ENCODE results near the gene FBXO24.

FBXO24 gene

DNA sequence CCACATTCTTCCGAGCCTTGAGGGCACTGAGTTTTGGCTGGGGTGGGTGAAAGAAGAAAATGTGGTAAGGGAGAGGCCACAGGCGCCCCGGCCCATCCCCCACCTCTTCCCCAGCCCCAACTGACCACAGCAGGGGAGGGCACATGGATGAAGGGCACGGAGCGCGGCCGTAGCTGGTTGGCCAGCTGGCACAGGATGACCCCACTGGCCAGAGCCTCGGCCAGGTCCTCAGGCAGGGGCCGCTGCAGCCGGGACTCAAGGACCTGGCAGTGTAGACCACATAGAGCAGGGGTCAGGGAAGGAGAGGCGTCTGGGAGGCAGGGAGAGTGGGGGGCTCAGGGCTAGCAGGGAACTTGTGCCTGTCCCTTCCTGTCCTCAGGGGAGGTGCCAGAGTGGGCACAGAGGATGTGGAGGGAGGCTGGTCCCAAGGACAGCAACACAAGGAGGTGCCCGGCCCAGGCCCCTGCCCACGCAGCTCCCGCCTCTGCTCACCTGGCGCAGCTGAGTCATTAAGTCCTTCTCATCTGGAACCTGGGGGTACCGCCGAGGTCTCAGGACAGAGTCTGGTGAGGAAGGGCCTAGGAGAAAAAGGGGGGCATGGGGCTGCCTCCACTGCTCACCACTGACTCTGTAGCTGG is 10.3 kb upstream of the FBXO24 start:
- no peak overlapping the region for H3K4me3 ChIP-seq (ENCODE audit: low read depth, low read length)
- TF ChIP-seq, protein P1, sequence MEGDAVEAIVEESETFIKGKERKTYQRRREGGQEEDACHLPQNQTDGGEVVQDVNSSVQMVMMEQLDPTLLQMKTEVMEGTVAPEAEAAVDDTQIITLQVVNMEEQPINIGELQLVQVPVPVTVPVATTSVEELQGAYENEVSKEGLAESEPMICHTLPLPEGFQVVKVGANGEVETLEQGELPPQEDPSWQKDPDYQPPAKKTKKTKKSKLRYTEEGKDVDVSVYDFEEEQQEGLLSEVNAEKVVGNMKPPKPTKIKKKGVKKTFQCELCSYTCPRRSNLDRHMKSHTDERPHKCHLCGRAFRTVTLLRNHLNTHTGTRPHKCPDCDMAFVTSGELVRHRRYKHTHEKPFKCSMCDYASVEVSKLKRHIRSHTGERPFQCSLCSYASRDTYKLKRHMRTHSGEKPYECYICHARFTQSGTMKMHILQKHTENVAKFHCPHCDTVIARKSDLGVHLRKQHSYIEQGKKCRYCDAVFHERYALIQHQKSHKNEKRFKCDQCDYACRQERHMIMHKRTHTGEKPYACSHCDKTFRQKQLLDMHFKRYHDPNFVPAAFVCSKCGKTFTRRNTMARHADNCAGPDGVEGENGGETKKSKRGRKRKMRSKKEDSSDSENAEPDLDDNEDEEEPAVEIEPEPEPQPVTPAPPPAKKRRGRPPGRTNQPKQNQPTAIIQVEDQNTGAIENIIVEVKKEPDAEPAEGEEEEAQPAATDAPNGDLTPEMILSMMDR (IDR thresholded peaks at IDR 0.05; ENCODE audit: low read depth, low read length), result no peak
- H3K9me3 ChIP-seq, result no peaks in the 10 kb centered on the region
- H3K27me3 ChIP-seq, result no peaks in the 10 kb centered on the region
- DNase-seq, result no peak
- H3K4me1 ChIP-seq, result no peaks in the 10 kb centered on the region
- peaks cover 19% of the 10 kb centered on the region for H3K36me3 ChIP-seq

DNA sequence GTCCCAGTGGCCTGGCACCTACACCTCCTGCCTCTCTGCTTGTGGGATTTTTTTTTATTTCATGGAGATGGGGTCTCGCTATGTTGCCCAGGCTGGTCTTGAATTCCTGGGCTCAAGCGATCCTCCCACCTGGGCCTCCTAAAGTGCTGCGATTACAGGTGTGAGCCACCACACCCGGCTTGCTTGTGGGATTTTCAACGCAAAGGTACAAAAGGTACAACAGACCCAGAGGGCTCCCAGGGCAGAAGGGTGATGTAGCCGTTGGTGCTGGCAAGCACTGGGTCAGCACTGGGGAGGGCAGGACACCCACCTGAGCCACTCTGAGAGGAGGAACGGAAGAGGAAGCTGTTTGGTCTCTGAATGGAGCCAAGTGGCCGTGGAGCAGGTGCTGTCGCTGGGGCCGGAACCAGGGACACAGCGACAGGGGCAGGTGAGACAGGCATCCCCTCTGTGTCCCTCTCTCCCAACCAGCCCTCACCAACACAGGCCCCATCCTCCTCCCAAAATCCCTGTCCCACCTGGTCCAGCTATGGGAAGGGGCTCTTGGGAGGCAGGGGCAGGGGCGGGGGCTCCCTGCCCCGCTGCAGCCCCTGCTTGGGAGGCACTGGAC is 9.6 kb upstream of the FBXO24 start:
- Histone ChIP-seq H3K36me3 (peaks cover 25% of the 10 kb centered on the region), H3K4me3 (ENCODE audit: low read depth, low read length) (no peak overlapping the region), H3K27me3 (no peaks in the 10 kb centered on the region), H3K4me1 (no peaks in the 10 kb centered on the region), H3K9me3 (no peaks in the 10 kb centered on the region)
- TF ChIP-seq, protein P1 (IDR thresholded peaks at IDR 0.05; ENCODE audit: low read depth, low read length), result no peak
- DNase-seq, result no peak

DNA sequence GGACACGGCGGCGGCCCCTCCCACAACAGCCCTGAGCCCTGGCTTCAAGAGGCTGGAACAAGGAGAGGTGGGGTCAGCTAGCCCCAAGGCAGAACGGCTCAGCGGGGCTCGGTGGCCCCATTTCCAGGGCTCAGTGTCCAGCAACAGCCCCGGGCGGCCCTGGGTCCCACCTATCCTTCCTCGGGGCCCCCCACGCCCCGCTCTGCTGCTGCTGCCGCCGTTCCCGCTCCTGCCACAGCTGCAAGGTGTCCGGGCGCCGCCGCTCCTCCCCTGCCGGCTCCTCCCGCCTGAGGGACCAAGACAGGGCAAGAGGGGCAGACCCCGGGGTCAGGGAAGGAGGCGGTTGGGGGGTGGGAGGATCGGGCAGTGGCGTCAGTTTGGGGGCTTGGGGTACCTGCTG is 9.0 kb upstream of the FBXO24 start:
- H3K4me1 ChIP-seq, result no peaks in the 10 kb centered on the region
- H3K36me3 ChIP-seq, result peaks cover 27% of the 10 kb centered on the region
- no peak overlapping the region for H3K4me3 ChIP-seq (ENCODE audit: low read depth, low read length)
- H3K27me3 ChIP-seq, result no peaks in the 10 kb centered on the region
- DNase-seq, result no peak
- TF ChIP-seq, protein P1 (IDR thresholded peaks at IDR 0.05; ENCODE audit: low read depth, low read length), result no peak
- no peaks in the 10 kb centered on the region for H3K9me3 ChIP-seq

DNA sequence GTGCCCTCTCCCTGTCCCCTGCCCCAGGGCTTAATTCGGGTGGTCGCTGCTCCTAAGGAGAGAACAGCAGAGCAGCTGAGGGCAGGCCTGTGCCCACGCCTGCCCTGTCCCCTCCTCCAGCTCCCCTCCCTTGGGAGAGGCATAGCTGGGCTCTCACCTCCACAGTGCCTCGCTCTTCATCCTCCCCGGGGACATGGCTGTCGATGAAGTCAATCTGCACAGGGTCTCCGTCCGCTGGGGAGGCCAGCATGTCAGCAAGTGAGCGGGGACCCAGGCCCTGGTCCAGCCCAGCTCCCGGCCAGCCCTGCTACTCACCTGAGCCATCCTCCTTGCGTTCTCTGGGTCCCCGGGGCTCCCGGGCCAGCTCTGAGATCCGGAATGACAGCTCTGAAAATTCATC is 8.6 kb upstream of the FBXO24 start:
- TF ChIP-seq, protein P1 (IDR thresholded peaks at IDR 0.05; ENCODE audit: low read depth, low read length), result no peak
- H3K9me3 ChIP-seq, result no peaks in the 10 kb centered on the region
- no peak for DNase-seq
- peaks cover 27% of the 10 kb centered on the region for H3K36me3 ChIP-seq
- H3K27me3 ChIP-seq, result no peaks in the 10 kb centered on the region
- no peak overlapping the region for H3K4me3 ChIP-seq (ENCODE audit: low read depth, low read length)
- H3K4me1 ChIP-seq, result no peaks in the 10 kb centered on the region

GRCh38 chr7:100578246-100579183 is 7.6 kb upstream of the FBXO24 start:
- no peaks in the 10 kb centered on the region for H3K9me3 ChIP-seq
- no peak for DNase-seq
- H3K36me3 ChIP-seq, result peaks cover 27% of the 10 kb centered on the region
- H3K4me1 ChIP-seq, result peaks cover under 1% of the 10 kb centered on the region; the same call in 1 of the 2 replicates
- TF ChIP-seq, protein P1 (IDR thresholded peaks at IDR 0.05; ENCODE audit: low read depth, low read length), result no peak
- H3K27me3 ChIP-seq, result no peaks in the 10 kb centered on the region
- H3K4me3 ChIP-seq (ENCODE audit: low read depth, low read length), result no peak overlapping the region
